ENCODE measurements around the gene KCNK3.

DNA sequence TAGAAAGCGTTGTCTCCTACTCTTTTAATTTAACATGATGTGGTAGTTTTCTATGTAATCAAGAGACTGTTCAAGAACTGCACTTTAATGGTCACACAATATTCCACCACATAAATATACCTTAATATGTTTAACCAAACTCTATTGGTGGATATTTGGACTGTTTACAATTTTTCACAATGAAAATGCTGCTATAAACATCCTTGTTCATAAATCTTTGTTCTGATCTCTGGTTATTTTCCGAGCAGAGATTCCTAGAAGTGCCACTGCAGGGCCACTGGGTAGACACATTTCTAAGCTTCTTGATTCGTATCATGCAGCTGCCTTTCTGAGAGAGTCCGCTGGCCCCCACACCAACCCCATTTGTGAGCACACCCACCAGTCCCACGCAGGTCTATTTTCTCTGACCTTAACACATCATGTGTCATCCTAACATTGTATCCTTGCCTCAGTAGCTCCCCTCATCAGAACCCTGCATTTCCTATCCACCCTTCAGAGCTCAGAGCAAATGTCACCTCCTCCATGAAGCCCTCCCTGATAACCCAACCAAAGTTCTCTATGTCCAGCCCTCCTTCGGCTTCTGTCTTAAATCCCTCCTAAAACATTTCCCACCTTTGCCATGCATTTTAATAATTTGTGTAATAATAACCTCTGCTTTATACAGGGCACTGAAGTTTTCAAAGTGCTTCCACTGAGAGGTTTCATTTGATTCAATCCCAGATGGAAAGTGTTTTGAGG, 26.6 kb downstream of the KCNK3 start:
- TF ChIP-seq, protein P1, sequence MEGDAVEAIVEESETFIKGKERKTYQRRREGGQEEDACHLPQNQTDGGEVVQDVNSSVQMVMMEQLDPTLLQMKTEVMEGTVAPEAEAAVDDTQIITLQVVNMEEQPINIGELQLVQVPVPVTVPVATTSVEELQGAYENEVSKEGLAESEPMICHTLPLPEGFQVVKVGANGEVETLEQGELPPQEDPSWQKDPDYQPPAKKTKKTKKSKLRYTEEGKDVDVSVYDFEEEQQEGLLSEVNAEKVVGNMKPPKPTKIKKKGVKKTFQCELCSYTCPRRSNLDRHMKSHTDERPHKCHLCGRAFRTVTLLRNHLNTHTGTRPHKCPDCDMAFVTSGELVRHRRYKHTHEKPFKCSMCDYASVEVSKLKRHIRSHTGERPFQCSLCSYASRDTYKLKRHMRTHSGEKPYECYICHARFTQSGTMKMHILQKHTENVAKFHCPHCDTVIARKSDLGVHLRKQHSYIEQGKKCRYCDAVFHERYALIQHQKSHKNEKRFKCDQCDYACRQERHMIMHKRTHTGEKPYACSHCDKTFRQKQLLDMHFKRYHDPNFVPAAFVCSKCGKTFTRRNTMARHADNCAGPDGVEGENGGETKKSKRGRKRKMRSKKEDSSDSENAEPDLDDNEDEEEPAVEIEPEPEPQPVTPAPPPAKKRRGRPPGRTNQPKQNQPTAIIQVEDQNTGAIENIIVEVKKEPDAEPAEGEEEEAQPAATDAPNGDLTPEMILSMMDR (IDR thresholded peaks at IDR 0.05): no peak
- no peak for TF ChIP-seq POLR2A (IDR thresholded peaks at IDR 0.05)
